Loucy (cell line): ENCODE results near the gene SEMA7A.
"Not testable (repeated sequence)": the region's sequence is repeated elsewhere in the genome, so short reads cannot be mapped to it uniquely, and the experiment has no call there.

ENCODE experiments used
- H2AFZ ChIP-seq: fragments of 200-600 bp; sonication (generic); 2 replicates; pipeline ENCODE4 v1.6.0; 2016; ENCODE audit warnings: antibody characterized with exemption, mild to moderate bottlenecking, low read length, moderate library complexity
- H3F3A ChIP-seq: fragments of 200-600 bp; 2 replicates; pipeline ENCODE4 v1.6.0; 2016; ENCODE audit warnings: antibody characterized with exemption, low read depth, mild to moderate bottlenecking
- H3K27me3 ChIP-seq: fragments of 200-600 bp; sonication (generic); 2 replicates; pipeline ENCODE4 v1.6.1; 2014; ENCODE audit warnings: low read length, mild to moderate bottlenecking; ENCODE audit not compliant: insufficient read depth, poor library complexity, severe bottlenecking
- H3K36me3 ChIP-seq: fragments of 200-600 bp; sonication (generic); 2 replicates; pipeline ENCODE4 v1.6.1; 2016; ENCODE audit warnings: low read length; ENCODE audit not compliant: insufficient read depth
- H3K4me1 ChIP-seq: fragments of 200-600 bp; sonication (generic); 2 replicates; pipeline ENCODE4 v1.5.1; 2014; ENCODE audit warnings: low read length, mild to moderate bottlenecking; ENCODE audit not compliant: insufficient read depth, poor library complexity, severe bottlenecking
- H3K4me2 ChIP-seq: fragments of 200-600 bp; sonication (generic); 2 replicates; pipeline ENCODE4 v1.6.0; 2014; ENCODE audit warnings: antibody characterized with exemption, low read length, low read depth, mild to moderate bottlenecking; ENCODE audit not compliant: poor library complexity, severe bottlenecking
- H3K4me3 ChIP-seq: fragments of 200-600 bp; sonication (generic); 2 replicates; pipeline ENCODE4 v1.5.1; 2014; ENCODE audit warnings: low read length, mild to moderate bottlenecking, mixed read lengths; ENCODE audit not compliant: poor library complexity, severe bottlenecking
- H3K79me2 ChIP-seq: fragments of 200-600 bp; sonication (generic); 2 replicates; pipeline ENCODE4 v1.6.1; 2014; ENCODE audit warnings: low read length; ENCODE audit not compliant: insufficient read depth
- H3K9ac ChIP-seq: fragments of 200-600 bp; sonication (generic); 2 replicates; pipeline ENCODE4 v1.6.0; 2014; ENCODE audit warnings: mild to moderate bottlenecking, low read depth, low read length, moderate library complexity; ENCODE audit not compliant: poor library complexity, severe bottlenecking
- H3K9me2 ChIP-seq: fragments of 200-600 bp; sonication (generic); replicated peaks from 2 replicates; pipeline ENCODE4 v1.6.1; 2016; ENCODE audit warnings: low read depth, low read length, mixed read lengths
- H3K9me3 ChIP-seq: fragments of 200-600 bp; sonication (generic); 2 replicates; pipeline ENCODE4 v1.6.1; 2014; ENCODE audit warnings: mild to moderate bottlenecking, antibody characterized with exemption, low read length, low read depth; ENCODE audit not compliant: insufficient read depth
- H4K20me1 ChIP-seq: fragments of 200-600 bp; sonication (generic); 2 replicates; pipeline ENCODE4 v1.6.0; 2014; ENCODE audit warnings: antibody characterized with exemption, low read length, mild to moderate bottlenecking; ENCODE audit not compliant: insufficient read depth, poor library complexity, severe bottlenecking
- EZH2phosphoT487 ChIP-seq: fragments of 200-600 bp; IDR thresholded peaks from 2 replicates; pipeline ENCODE4 v1.6.1; 2018; ENCODE audit warnings: antibody characterized with exemption, mild to moderate bottlenecking, moderate library complexity, borderline replicate concordance
- TF ChIP-seq, protein P1 (sequence below): fragments of 200-600 bp; sonication (generic); conservative IDR thresholded peaks from 2 replicates; pipeline ENCODE4 v1.5.1; 2014; ENCODE audit warnings: mild to moderate bottlenecking, antibody characterized with exemption, low read length

Gene SEMA7A

DNA sequence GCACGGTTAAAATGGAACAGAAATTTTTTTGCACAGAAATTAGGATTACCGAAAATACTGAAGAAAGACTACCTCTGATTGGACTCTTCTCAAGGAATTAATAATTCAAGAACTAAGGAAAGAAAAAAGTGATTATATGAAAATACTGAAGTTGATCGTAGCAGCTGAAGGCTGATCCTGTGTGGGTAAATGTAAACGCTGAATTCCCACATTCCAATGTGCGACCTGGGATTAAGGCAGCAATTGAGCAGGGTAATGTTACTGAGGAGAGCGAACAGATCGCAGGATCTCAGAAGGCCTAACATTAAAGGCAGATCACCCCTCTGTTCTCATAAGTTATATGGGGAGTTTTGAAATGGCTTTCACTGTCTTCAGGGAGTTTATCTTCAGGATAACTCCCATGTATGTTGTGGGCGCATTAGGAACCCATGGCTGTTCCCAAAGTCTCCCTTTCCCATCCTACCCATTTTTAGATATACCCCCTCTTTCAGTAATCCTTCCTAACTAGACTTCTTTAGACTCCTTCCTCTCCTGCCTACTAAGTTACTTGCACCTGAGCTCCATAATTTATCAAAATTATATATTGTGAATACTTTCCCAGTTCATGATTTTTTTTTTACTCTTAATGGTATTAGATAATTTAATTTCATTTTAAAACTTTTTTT, 28.2 kb upstream of the SEMA7A start:
- no peaks in the 10 kb centered on the region for H3K9me2 ChIP-seq
- H3K4me2 ChIP-seq = peak overlapping the region; percentile 78
- peak overlapping the region; percentile 93 for H3K9ac ChIP-seq
- no peak for TF ChIP-seq EZH2phosphoT487
- TF ChIP-seq, protein P1, sequence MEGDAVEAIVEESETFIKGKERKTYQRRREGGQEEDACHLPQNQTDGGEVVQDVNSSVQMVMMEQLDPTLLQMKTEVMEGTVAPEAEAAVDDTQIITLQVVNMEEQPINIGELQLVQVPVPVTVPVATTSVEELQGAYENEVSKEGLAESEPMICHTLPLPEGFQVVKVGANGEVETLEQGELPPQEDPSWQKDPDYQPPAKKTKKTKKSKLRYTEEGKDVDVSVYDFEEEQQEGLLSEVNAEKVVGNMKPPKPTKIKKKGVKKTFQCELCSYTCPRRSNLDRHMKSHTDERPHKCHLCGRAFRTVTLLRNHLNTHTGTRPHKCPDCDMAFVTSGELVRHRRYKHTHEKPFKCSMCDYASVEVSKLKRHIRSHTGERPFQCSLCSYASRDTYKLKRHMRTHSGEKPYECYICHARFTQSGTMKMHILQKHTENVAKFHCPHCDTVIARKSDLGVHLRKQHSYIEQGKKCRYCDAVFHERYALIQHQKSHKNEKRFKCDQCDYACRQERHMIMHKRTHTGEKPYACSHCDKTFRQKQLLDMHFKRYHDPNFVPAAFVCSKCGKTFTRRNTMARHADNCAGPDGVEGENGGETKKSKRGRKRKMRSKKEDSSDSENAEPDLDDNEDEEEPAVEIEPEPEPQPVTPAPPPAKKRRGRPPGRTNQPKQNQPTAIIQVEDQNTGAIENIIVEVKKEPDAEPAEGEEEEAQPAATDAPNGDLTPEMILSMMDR = no peak
- no peak overlapping the region for H2AFZ ChIP-seq
- no peaks in the 10 kb centered on the region for H3K36me3 ChIP-seq
- peaks cover 4% of the 10 kb centered on the region; the same call in 1 of the 2 replicates for H3F3A ChIP-seq
- H3K79me2 ChIP-seq = peaks cover 30% of the 10 kb centered on the region
- H4K20me1 ChIP-seq = peaks cover 2% of the 10 kb centered on the region
- H3K27me3 ChIP-seq = no peaks in the 10 kb centered on the region
- H3K4me3 ChIP-seq = peak overlapping the region; percentile 97
- H3K9me3 ChIP-seq = no peaks in the 10 kb centered on the region
- peaks cover 31% of the 10 kb centered on the region for H3K4me1 ChIP-seq

DNA sequence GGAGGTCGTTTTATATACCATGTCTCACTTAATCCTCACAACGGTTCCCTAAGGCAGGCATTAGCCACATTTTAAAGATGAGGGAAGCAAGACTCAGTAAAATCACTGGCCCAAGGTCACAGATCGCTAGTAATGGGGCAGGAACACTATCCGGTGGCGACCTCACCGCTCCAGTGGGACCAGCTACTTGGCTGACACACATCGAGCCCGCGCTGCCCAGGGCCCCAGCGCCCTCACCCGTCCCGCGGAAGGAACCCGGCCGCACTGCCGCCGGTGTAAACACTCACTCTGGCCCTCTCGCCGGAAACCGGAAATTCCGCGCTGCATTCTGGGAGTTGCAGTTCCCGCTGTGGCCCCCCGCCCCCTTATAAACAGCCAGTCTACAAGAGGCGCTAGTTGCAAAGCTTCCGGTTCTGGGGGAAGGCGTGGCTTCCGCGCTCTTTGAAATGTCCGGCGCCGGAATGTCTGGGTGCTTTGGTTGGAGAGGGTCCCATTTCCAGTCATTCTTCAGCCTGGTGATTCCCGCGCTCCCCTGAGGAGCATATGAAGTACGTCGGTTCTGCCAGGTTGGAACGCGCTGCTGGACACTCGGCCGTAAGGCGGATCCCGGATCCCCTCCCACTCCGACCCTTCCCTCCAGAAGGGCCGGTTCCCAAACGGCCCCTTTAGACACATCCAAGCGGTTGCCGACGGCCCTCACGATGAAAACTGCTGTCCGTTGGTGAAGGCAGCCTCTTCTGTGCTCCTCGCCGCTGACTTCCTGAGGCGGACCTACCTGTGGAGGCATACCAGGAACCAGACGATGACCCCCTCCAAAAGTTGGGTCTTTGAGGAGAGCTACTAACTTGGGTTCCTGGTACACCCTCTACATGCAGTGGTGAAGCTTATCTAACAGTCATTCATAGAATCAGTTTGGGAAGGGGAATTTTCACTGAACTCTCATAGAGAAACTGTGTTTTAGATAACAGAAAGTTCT, 27.4 kb upstream of the SEMA7A start, which contains the start of gene UBL7:
TSS of gene UBL7 (minus strand) at position 290 of the 976 bp plus-strand sequence. CDS start 2,293 bp downstream, outside the sequence.
- Histone ChIP-seq H3K9ac (peak within 1 kb of the TSS; percentile 93), H3K4me1 (peaks cover 31% of the 10 kb centered on the region), H4K20me1 (peaks cover 2% of the 10 kb centered on the region), H2AFZ (peak within 1 kb of the TSS; percentile 92), H3K4me2 (peak within 1 kb of the TSS; percentile 91), H3K79me2 (peaks cover 30% of the 10 kb centered on the region), H3K36me3 (no peaks in the 10 kb centered on the region), H3K9me3 (no peaks in the 10 kb centered on the region), H3K27me3 (no peaks in the 10 kb centered on the region), H3K9me2 (no peaks in the 10 kb centered on the region), H3F3A (peaks cover under 1% of the 10 kb centered on the region; the same call in 1 of the 2 replicates), H3K4me3 (peak within 1 kb of the TSS; percentile 97)
- no peak for TF ChIP-seq EZH2phosphoT487
- TF ChIP-seq, protein P1 = peak; percentile 37

- H3K4me1 ChIP-seq = peaks cover 34% of the 10 kb centered on the region
- peak overlapping the region; percentile 97 for H3K4me3 ChIP-seq
- no peaks in the 10 kb centered on the region for H3K36me3 ChIP-seq
- peaks cover 30% of the 10 kb centered on the region for H3K79me2 ChIP-seq
- H4K20me1 ChIP-seq = peaks cover 2% of the 10 kb centered on the region
- no peaks in the 10 kb centered on the region for H3K9me3 ChIP-seq
- H3K9ac ChIP-seq = peak overlapping the region; percentile 93
- peak overlapping the region; percentile 91 for H3K4me2 ChIP-seq
- no peaks in the 10 kb centered on the region for H3K27me3 ChIP-seq
- TF ChIP-seq EZH2phosphoT487 = no peak
- peak overlapping the region; percentile 85 for H2AFZ ChIP-seq
- H3F3A ChIP-seq = no peaks in the 10 kb centered on the region; the same call in 1 of the 2 replicates
- H3K9me2 ChIP-seq = no peaks in the 10 kb centered on the region
Measured at GRCh38 chr15:74460298-74460697, 26.5 kb upstream of the SEMA7A start.

DNA sequence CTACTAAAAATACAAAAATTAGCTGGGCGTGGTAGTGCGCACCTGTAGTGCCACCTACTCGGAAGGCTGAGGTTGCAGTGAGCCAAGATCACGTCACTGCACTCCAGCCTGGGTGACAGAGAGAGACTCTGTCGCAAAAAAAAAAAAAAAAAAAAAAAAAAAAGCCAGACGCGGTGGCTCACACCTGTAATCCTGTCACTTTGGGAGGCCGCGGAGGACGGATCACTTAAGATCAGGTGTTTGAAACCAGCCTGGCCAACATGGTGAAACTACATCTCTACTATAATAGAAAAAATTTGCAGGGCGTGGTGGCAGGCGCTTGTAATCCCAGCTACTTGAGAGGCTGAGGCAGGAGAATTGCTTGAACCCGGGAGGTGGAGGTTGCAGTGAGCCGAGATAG, 26.0 kb upstream of the SEMA7A start:
- not testable (repeated sequence) for H2AFZ ChIP-seq, H4K20me1 ChIP-seq, H3K9me3 ChIP-seq, H3F3A ChIP-seq, H3K27me3 ChIP-seq, H3K36me3 ChIP-seq, H3K9me2 ChIP-seq
- peak overlapping the region; percentile 93 for H3K9ac ChIP-seq
- peak overlapping the region; percentile 91 for H3K4me2 ChIP-seq
- H3K4me3 ChIP-seq = peak overlapping the region; percentile 97
- peaks cover 36% of the 10 kb centered on the region for H3K4me1 ChIP-seq
- H3K79me2 ChIP-seq = peaks cover 30% of the 10 kb centered on the region
